BJ (cell line): ENCODE data around the gene CHSY3. TPM values are rescaled to one million over a fixed set of nuclear protein-coding genes. Genes with fewer than 3 reads are reported as not detected.

Source experiments
- CTCF ChIA-PET: fragments of 350-600 bp; formaldehyde crosslinking; extraction: SDS; loops from one replicate; lab custom pipeline; 2021; ENCODE audit warnings: antibody characterized with exemption, inconsistent platforms; lab: Yijun Ruan, JAX
- POLR2A ChIA-PET: fragments of 300-600 bp; sonication (Branson Sonifier 250); formaldehyde crosslinking; extraction: SDS; loops from one replicate; lab custom pipeline; 2021; ENCODE audit warnings: antibody characterized with exemption; lab: Charles Lee
- DNase-seq: peaks from one replicate; pipeline ENCODE4 v3.0.0-alpha.2; 2011; ENCODE audit warnings: low read depth
- H3K27me3 ChIP-seq: 2 replicates; pipeline ENCODE4 v1.6.0; 2011; ENCODE audit warnings: low read length; ENCODE audit not compliant: control insufficient read depth, insufficient read depth
- H3K36me3 ChIP-seq: 2 replicates; pipeline ENCODE4 v1.5.1; 2011; ENCODE audit warnings: low read length; ENCODE audit not compliant: control insufficient read depth, insufficient read depth
- H3K4me3 ChIP-seq: 2 replicates; pipeline ENCODE4 v1.5.1; 2011; ENCODE audit warnings: low read depth, mild to moderate bottlenecking, control low read depth, low read length
- polyA plus RNA-seq: library from polyadenylated mRNA; depleted of rRNA; stranded (reverse); fragments of >200 nt; gene quantifications from 2 replicates; pipeline ENCODE4 v1.2.3, GENCODE V29; 2011
- TF ChIP-seq, protein P1 (sequence below): IDR thresholded peaks from 2 replicates; pipeline ENCODE4 v1.5.1; 2011; ENCODE audit warnings: low read depth, mild to moderate bottlenecking, control low read depth, inconsistent platforms, low read length, moderate library complexity; ENCODE audit not compliant: insufficient read depth

Gene CHSY3
- polyA plus RNA-seq, 1 experiment, result 0.91 TPM

DNA sequence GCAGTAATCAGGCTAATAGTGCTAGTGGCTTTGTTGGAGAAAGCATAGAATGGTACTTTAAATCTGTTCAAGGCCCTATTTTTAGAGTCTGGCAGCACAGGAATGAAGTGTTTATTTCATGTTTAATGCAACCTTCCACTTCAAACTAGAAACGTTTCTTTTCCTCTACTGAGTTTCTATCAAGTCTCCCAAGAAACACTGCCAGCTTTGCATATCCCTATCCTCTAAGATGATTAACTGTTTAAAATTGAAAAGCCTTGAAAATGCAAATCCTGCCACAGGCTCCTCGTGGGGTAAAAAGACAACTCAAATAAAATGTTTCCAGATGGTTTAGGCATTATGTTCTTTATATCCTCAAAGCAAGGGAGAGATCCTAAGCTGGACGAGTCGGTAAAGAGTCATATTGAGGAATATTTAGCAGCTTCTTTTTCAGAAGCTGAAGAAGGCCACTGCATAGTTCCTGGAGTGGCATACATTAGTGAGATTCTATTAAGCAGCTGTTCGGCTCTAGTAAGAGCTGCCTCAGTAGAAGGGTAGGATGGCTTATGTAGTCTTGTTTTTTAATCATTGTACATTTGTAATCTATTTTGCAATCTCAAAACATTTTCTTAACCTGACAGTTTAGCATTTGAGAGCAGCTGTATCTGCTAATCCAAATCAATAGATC is 251.2 kb downstream of the CHSY3 start:
- TF ChIP-seq, protein P1, sequence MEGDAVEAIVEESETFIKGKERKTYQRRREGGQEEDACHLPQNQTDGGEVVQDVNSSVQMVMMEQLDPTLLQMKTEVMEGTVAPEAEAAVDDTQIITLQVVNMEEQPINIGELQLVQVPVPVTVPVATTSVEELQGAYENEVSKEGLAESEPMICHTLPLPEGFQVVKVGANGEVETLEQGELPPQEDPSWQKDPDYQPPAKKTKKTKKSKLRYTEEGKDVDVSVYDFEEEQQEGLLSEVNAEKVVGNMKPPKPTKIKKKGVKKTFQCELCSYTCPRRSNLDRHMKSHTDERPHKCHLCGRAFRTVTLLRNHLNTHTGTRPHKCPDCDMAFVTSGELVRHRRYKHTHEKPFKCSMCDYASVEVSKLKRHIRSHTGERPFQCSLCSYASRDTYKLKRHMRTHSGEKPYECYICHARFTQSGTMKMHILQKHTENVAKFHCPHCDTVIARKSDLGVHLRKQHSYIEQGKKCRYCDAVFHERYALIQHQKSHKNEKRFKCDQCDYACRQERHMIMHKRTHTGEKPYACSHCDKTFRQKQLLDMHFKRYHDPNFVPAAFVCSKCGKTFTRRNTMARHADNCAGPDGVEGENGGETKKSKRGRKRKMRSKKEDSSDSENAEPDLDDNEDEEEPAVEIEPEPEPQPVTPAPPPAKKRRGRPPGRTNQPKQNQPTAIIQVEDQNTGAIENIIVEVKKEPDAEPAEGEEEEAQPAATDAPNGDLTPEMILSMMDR, result no peak
- no peak overlapping the region for H3K4me3 ChIP-seq
- DNase-seq, result no peak
- H3K36me3 ChIP-seq, result no peaks in the 10 kb centered on the region
- POLR2A ChIA-PET, result no interaction called here
- CTCF ChIA-PET, result no interaction called here
- H3K27me3 ChIP-seq, result no peaks in the 10 kb centered on the region

DNA sequence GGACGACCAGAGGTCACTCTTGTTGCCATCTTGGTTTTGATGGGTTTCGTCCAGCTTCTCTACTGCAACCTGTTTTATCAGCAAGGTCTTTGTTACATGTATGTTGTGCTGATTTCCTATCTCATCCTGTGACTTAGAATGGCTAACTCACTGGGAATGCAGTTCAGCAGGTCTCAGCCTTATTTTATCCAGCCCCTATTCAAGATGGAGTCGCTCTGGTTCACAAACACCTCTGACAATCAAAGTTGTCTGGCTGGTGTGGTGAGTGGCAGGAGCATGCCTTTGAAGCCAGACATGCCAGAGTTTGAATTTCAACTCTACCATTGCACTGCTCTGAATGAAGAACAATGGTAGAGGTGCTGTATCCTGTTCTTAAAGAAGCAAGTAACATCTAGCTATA is 253.8 kb downstream of the CHSY3 start:
- H3K4me3 ChIP-seq, result no peak overlapping the region
- TF ChIP-seq, protein P1, result no peak
- ChIA-PET CTCF (no interaction called here), POLR2A (no interaction called here)
- H3K27me3 ChIP-seq, result no peaks in the 10 kb centered on the region
- no peak for DNase-seq
- no peaks in the 10 kb centered on the region for H3K36me3 ChIP-seq

DNA sequence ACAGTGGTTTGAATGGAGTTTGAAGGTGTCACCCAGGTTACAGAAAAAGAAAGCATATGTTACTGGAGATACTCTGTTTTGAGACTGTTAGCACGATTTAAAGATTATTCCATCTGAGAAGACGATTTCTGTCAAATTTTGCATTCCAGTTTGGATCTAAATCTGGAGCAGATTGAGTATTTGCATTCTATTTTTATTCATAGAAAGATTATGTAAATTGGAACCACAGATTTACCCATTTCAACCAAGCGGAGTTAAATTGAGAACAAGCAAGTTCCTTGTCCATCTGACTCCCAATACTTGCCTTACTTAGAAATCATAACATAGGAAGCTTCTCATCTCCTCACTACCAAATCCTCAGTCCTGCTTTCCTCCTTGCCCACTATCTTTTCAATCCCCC is 255.7 kb downstream of the CHSY3 start:
- ChIA-PET POLR2A (no interaction called here), CTCF (no interaction called here)
- no peak for DNase-seq
- Histone ChIP-seq H3K27me3 (no peaks in the 10 kb centered on the region), H3K36me3 (no peaks in the 10 kb centered on the region), H3K4me3 (no peak overlapping the region)
- TF ChIP-seq, protein P1, result no peak

DNA sequence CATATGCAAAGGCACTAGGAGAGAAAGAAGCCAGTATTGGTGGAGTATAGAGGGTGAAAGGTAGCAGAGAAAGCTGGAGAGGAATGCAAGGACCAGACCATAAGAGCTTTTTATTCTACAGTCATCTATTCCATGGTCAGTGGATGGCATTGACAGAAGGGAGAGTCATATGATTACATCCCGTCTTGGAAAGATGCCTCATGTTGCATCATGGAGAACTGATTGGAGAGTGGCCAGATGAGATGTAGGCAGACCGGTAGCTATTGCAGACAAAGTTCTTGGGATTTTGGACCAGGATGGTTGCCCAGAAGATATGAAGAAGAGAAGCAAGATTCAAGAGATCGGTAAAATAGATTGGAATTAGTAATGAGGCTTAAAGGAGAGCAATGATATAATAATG is 260.7 kb downstream of the CHSY3 start:
- Histone ChIP-seq H3K27me3 (no peaks in the 10 kb centered on the region), H3K4me3 (no peak overlapping the region), H3K36me3 (no peaks in the 10 kb centered on the region)
- ChIA-PET CTCF (interaction anchor here (1.0 kb wide), 1 partner anchor 54 kb away, joined by 4 read pairs; no protein-coding TSS in a partner anchor), POLR2A (no interaction called here)
- TF ChIP-seq, protein P1, result no peak
- no peak for DNase-seq

DNA sequence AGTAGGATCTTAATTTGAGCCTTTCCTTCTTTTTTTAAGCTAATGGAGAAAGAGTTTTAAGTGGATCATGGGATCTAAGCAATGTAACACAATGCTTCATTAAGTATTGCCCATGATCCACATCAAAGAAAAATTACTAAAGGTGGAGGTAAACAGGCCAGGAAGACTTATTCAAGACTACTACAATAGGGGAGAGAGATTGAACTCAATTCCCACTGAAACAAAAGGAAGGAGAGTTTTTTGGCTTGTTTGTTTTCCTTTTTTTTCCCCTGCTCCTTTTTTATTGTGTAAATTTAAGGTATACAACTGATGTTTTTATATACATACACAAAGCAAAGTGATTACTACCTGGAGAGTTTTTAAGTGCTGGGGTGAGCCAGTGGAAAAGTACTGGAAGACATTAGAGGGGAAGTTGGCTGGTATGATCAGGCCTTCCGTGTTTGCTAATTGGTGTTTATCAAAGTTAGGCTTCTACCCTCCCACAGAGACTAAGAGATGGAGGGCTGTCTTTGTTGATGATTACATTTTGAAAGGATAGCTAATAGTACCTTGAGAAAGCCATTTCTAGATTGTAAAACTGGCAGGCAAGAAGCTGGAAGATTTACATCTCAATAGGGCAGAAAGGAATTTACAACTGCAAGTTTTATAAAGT is 262.7 kb downstream of the CHSY3 start:
- POLR2A ChIA-PET, result no interaction called here
- H3K36me3 ChIP-seq, result no peaks in the 10 kb centered on the region
- DNase-seq, result no peak
- TF ChIP-seq, protein P1, result no peak
- H3K4me3 ChIP-seq, result no peak overlapping the region
- CTCF ChIA-PET, result no interaction called here
- H3K27me3 ChIP-seq, result no peaks in the 10 kb centered on the region
